Panc1 (cell line): Measurements from ENCODE around the gene TMEM61.

ENCODE experiments used
- SIN3A ChIP-seq: IDR thresholded peaks from 2 replicates; pipeline ENCODE4 v1.6.1; 2012; ENCODE audit warnings: low read depth, mild to moderate bottlenecking, low read length, moderate library complexity, borderline replicate concordance; ENCODE audit not compliant: insufficient read depth
- TCF7L2 ChIP-seq: IDR thresholded peaks from 2 replicates; pipeline ENCODE4 v1.6.1; 2011; ENCODE audit warnings: mild to moderate bottlenecking, low read depth, low read length, inconsistent platforms
- TF ChIP-seq, protein P1 (sequence below): fragments of 450-650 bp; IDR thresholded peaks from 2 replicates; pipeline ENCODE4 v1.5.1; 2017; ENCODE audit warnings: mild to moderate bottlenecking
- TF ChIP-seq, protein P2 (sequence below), 2 experiments: IDR thresholded peaks; 2 replicates each; pipeline ENCODE4 v1.6.1; 2011 to 2012; ENCODE audit warnings: low read depth in 2 of 2, control low read depth in 1 of 2, low read length in 1 of 2, mild to moderate bottlenecking in 1 of 2, moderate library complexity in 1 of 2; ENCODE audit not compliant: insufficient read depth in 1 of 2

DNA sequence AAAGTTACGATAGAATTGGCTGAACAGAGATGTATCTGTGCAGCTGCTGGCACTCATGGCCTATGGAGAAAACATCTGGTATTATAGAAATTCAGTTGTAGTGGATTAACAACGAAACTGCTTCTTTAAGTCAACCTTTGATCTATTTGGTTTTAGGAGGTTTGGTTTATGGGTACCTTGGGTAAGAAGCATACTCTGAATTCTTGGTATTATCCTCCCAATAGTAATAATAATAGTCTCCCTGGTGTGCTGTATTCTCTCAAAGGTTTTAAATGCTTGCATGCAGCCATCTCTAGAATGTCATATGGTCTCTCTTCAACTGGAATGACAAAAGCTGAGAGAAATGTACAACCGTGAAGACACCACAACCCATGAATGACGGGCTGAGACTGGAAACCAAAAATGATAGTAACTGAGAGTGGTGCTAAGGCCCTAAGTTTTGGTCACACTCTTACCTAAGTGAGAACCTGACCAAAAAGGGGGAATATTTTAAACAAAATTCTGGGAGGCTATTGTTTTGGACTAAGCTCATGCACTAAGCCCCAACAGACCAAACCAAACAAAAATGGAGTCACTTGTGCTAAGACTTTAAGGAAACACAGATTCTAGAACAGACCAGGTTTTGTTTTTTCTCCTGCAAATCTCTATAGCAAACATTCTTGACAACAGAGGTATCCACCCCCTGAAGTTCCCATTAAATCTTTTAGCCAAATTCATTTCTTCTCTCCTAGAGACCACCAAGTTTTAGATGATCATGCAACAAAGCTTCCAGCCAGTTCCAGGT is 17.6 kb upstream of the TMEM61 start:
- TF ChIP-seq, protein P1, sequence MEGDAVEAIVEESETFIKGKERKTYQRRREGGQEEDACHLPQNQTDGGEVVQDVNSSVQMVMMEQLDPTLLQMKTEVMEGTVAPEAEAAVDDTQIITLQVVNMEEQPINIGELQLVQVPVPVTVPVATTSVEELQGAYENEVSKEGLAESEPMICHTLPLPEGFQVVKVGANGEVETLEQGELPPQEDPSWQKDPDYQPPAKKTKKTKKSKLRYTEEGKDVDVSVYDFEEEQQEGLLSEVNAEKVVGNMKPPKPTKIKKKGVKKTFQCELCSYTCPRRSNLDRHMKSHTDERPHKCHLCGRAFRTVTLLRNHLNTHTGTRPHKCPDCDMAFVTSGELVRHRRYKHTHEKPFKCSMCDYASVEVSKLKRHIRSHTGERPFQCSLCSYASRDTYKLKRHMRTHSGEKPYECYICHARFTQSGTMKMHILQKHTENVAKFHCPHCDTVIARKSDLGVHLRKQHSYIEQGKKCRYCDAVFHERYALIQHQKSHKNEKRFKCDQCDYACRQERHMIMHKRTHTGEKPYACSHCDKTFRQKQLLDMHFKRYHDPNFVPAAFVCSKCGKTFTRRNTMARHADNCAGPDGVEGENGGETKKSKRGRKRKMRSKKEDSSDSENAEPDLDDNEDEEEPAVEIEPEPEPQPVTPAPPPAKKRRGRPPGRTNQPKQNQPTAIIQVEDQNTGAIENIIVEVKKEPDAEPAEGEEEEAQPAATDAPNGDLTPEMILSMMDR = no peak
- TF ChIP-seq, protein P2, sequence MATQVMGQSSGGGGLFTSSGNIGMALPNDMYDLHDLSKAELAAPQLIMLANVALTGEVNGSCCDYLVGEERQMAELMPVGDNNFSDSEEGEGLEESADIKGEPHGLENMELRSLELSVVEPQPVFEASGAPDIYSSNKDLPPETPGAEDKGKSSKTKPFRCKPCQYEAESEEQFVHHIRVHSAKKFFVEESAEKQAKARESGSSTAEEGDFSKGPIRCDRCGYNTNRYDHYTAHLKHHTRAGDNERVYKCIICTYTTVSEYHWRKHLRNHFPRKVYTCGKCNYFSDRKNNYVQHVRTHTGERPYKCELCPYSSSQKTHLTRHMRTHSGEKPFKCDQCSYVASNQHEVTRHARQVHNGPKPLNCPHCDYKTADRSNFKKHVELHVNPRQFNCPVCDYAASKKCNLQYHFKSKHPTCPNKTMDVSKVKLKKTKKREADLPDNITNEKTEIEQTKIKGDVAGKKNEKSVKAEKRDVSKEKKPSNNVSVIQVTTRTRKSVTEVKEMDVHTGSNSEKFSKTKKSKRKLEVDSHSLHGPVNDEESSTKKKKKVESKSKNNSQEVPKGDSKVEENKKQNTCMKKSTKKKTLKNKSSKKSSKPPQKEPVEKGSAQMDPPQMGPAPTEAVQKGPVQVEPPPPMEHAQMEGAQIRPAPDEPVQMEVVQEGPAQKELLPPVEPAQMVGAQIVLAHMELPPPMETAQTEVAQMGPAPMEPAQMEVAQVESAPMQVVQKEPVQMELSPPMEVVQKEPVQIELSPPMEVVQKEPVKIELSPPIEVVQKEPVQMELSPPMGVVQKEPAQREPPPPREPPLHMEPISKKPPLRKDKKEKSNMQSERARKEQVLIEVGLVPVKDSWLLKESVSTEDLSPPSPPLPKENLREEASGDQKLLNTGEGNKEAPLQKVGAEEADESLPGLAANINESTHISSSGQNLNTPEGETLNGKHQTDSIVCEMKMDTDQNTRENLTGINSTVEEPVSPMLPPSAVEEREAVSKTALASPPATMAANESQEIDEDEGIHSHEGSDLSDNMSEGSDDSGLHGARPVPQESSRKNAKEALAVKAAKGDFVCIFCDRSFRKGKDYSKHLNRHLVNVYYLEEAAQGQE (IDR thresholded peaks at IDR 0.05; ENCODE audit: insufficient read depth in 1 of 2, low read depth in 2 of 2, low read length in 1 of 2) = no peak
- no peak for TF ChIP-seq TCF7L2
- no peak for TF ChIP-seq SIN3A
